ENCODE results near the gene ALG8.

ALG8 gene

GRCh38 chr11:78158987-78159652 is 19.7 kb upstream of the ALG8 start:
- no peak for DNase-seq

- no peak for DNase-seq
Measured at GRCh38 chr11:78156127-78156844, 16.9 kb upstream of the ALG8 start.

- DNase-seq = no peak
Measured at GRCh38 chr11:78151804-78152203, 12.4 kb upstream of the ALG8 start.

- DNase-seq = no peak
Measured at GRCh38 chr11:78150754-78151153, 11.3 kb upstream of the ALG8 start.

GRCh38 chr11:78150346-78150745 is 10.9 kb upstream of the ALG8 start:
- DNase-seq = no peak

- no peak for DNase-seq
Measured at GRCh38 chr11:78149646-78150045, 10.2 kb upstream of the ALG8 start.

- DNase-seq = no peak
Measured at GRCh38 chr11:78147807-78148206, 8.4 kb upstream of the ALG8 start.

GRCh38 chr11:78145511-78146025 is 6.1 kb upstream of the ALG8 start:
- DNase-seq = no peak

GRCh38 chr11:78140392-78141077 is 1.1 kb upstream of the ALG8 start:
- DNase-seq = no peak

- DNase-seq = no peak
Measured at GRCh38 chr11:78138694-78139421, 568 bp downstream of the ALG8 start.

- DNase-seq = no peak
Measured at GRCh38 chr11:78138291-78138690, 1.1 kb downstream of the ALG8 start.

- DNase-seq = no peak
Measured at GRCh38 chr11:78132475-78132874, 7.0 kb downstream of the ALG8 start.

GRCh38 chr11:78131956-78132355 is 7.5 kb downstream of the ALG8 start:
- no peak for DNase-seq

- DNase-seq = no peak
Measured at GRCh38 chr11:78127403-78127802, 12.0 kb downstream of the ALG8 start.

- DNase-seq = no peak
Measured at GRCh38 chr11:78112582-78113275, 26.7 kb downstream of the ALG8 start.

GRCh38 chr11:78111298-78111697 is 28.1 kb downstream of the ALG8 start:
- DNase-seq = no peak

- DNase-seq = no peak
Measured at GRCh38 chr11:78110830-78111229, 28.6 kb downstream of the ALG8 start.

GRCh38 chr11:78110351-78110750 is 29.1 kb downstream of the ALG8 start:
- no peak for DNase-seq

GRCh38 chr11:78109081-78110015 is 30.1 kb downstream of the ALG8 start:
- no peak for DNase-seq

- DNase-seq = no peak
Measured at GRCh38 chr11:78100676-78101472, 38.6 kb downstream of the ALG8 start.
